HEK293T (cell line): ENCODE data around the gene INO80E.

Experiments used
- CTCF ChIA-PET: fragments of 350-600 bp; formaldehyde crosslinking; extraction: SDS; loops from one replicate; lab custom pipeline; 2021; ENCODE audit warnings: antibody characterized with exemption, inconsistent platforms; lab: Yijun Ruan, JAX
- POLR2A ChIA-PET: fragments of 350-600 bp; formaldehyde crosslinking; extraction: SDS; loops from one replicate; lab custom pipeline; 2020; ENCODE audit warnings: antibody characterized with exemption, inconsistent platforms; lab: Yijun Ruan, JAX
- DNase-seq: peaks from one replicate; pipeline ENCODE4 v3.0.0; 2012; ENCODE audit warnings: mixed read lengths; ENCODE audit errors: extremely low spot score
- ARNT ChIP-seq: fragments of 450-650 bp; IDR thresholded peaks from 2 replicates; pipeline ENCODE4 v1.6.1; 2017; ENCODE audit warnings: mild to moderate bottlenecking
- BHLHE40 ChIP-seq: fragments of 450-650 bp; IDR thresholded peaks from 2 replicates; pipeline ENCODE4 v1.6.1; 2016; ENCODE audit warnings: mild to moderate bottlenecking, moderate library complexity, borderline replicate concordance
- CTBP1 ChIP-seq: fragments of 450-650 bp; IDR thresholded peaks from 2 replicates; pipeline ENCODE4 v1.6.1; 2016; ENCODE audit warnings: borderline replicate concordance
- ELF4 ChIP-seq: fragments of 450-650 bp; IDR thresholded peaks from 2 replicates; pipeline ENCODE4 v1.6.1; 2017; ENCODE audit warnings: antibody characterized with exemption
- FOXA1 ChIP-seq: fragments of 450-650 bp; IDR thresholded peaks from 2 replicates; pipeline ENCODE4 v1.6.1; 2016; ENCODE audit warnings: mild to moderate bottlenecking
- FOXK2 ChIP-seq: fragments of 450-650 bp; IDR thresholded peaks from 2 replicates; pipeline ENCODE4 v1.6.1; 2016; ENCODE audit warnings: mild to moderate bottlenecking
- FOXM1 ChIP-seq: fragments of 450-650 bp; IDR thresholded peaks from 2 replicates; pipeline ENCODE4 v1.6.1; 2017; ENCODE audit warnings: mild to moderate bottlenecking, borderline replicate concordance
- HDGF ChIP-seq: fragments of 450-650 bp; IDR thresholded peaks from 2 replicates; pipeline ENCODE4 v1.6.1; 2017; ENCODE audit warnings: antibody characterized with exemption, borderline replicate concordance
- L3MBTL2 ChIP-seq: fragments of 450-650 bp; conservative IDR thresholded peaks from 2 replicates; pipeline ENCODE4 v1.6.1; 2016; ENCODE audit warnings: mild to moderate bottlenecking
- LEF1 ChIP-seq: fragments of 450-650 bp; IDR thresholded peaks from 2 replicates; pipeline ENCODE4 v1.6.1; 2017; ENCODE audit warnings: mild to moderate bottlenecking, borderline replicate concordance
- NFRKB ChIP-seq: fragments of 450-650 bp; IDR thresholded peaks from 2 replicates; pipeline ENCODE4 v1.6.1; 2016; ENCODE audit warnings: mild to moderate bottlenecking, moderate library complexity
- SP1 ChIP-seq: fragments of 450-650 bp; IDR thresholded peaks from 2 replicates; pipeline ENCODE4 v1.6.1; 2017
- SUZ12 ChIP-seq: fragments of 450-650 bp; IDR thresholded peaks from 2 replicates; pipeline ENCODE4 v1.6.1; 2016; ENCODE audit warnings: mild to moderate bottlenecking
- TARDBP ChIP-seq: fragments of 450-650 bp; IDR thresholded peaks from 2 replicates; pipeline ENCODE4 v1.6.1; 2016
- ZNF384 ChIP-seq: fragments of 450-650 bp; IDR thresholded peaks from 2 replicates; pipeline ENCODE4 v1.6.1; 2016
- TF ChIP-seq, protein P1 (sequence below): fragments of 450-650 bp; IDR thresholded peaks from 2 replicates; pipeline ENCODE4 v1.6.1; 2016

INO80E gene

DNA sequence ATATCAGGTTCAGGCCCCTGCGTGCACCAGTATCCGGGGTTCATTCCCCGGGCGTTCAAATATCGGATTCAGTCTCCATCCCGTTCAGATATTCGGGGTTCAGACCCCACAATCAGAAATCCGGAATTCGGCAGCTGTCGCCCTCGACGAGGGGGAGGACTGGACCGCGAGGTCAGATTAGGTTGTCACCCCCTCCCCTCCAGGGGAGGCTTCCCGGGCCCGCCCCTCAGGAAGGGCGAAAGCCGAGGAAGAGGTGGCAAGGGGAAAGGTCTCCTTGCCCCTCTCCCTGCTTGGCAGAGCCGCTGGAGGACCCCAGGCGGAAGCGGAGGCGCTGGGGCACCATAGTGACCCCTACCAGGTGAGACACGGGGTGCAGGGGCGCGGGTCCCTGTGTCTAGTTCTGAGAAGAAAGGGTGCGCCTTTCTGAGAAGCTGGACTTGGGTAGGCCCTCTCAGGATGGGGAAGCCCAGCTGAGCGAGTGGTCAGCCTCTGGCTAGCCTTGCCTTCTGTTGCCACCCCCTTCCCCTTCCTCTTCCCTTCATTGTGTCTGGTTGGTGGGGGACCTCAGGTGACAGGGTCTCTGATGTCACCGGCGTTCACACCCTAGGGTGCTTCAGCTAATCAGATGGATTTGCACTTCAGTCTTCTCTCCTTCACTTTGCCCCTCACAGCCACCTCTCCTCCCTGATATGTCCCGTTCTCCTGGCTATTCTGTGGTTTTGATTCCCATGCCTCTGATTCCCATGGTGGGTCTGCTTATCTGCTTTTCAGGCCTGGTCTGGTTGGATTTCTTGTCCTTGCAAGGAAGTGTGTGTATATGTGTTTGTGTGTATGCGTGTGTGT, 21.5 kb upstream of the INO80E start:
- no peak for DNase-seq
- ChIA-PET POLR2A (interaction anchor here (1.4 to 8.8 kb wide), 8 partner anchors 12 to 163 kb away, joined by 4 to 102 read pairs (median 40); partner anchors contain the start of genes ASPHD1, HIRIP3, KCTD13 and SEZ6L2), CTCF (interaction anchor here (0.9 to 1.9 kb wide), 3 partner anchors 17 to 47 kb away, joined by 3 to 7 read pairs (median 5); no protein-coding TSS in a partner anchor)
- no peak for TF ChIP-seq SP1
- TF ChIP-seq, protein P1, sequence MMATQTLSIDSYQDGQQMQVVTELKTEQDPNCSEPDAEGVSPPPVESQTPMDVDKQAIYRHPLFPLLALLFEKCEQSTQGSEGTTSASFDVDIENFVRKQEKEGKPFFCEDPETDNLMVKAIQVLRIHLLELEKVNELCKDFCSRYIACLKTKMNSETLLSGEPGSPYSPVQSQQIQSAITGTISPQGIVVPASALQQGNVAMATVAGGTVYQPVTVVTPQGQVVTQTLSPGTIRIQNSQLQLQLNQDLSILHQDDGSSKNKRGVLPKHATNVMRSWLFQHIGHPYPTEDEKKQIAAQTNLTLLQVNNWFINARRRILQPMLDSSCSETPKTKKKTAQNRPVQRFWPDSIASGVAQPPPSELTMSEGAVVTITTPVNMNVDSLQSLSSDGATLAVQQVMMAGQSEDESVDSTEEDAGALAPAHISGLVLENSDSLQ, result no peak
- TF ChIP-seq BHLHE40, result no peak
- TF ChIP-seq ZNF384, result no peak
- no peak; the same call in 1 of the 2 replicates for TF ChIP-seq L3MBTL2
- TF ChIP-seq TARDBP, result no peak
- TF ChIP-seq ELF4, result no peak
- TF ChIP-seq ARNT, result no peak
- TF ChIP-seq HDGF, result no peak
- no peak for TF ChIP-seq FOXA1
- TF ChIP-seq NFRKB, result no peak
- TF ChIP-seq CTBP1, result no peak
- no peak for TF ChIP-seq FOXK2
- TF ChIP-seq SUZ12, result no peak
- TF ChIP-seq LEF1, result no peak
- no peak for TF ChIP-seq FOXM1

DNA sequence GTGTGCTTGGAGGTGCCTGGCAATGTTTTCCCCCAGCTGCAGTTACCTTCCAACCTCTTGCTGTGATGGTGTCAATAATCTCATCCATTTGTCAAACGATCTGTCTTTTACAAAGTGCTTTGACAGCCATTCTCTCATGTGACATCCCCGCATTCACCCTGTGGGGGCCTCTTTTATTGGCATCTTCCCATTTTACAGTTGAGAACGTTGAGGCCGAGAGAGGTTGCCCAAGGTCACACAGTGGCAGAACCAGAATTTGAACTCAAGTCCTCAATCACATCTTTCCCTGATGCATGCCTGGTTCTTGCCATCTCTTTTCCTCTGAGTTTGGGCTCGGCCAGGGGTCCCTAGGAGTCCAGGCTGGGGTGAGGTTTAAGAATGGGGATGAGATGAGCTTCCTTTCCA, 20.9 kb upstream of the INO80E start:
- DNase-seq, result no peak
- POLR2A ChIA-PET, result interaction anchor here (0.7 to 8.8 kb wide), 7 partner anchors 11 to 76 kb away, joined by 3 to 102 read pairs (median 60); partner anchors contain the start of genes HIRIP3, KCTD13, SEZ6L2 and TMEM219
- CTCF ChIA-PET, result interaction anchor here (1.9 kb wide), 1 partner anchor 17 kb away, joined by 5 read pairs; no protein-coding TSS in a partner anchor
- TF ChIP-seq NFRKB, result no peak
- TF ChIP-seq, protein P1, result 0 out of 2 replicates have a peak, but pooled peaks have one; percentile 21

DNA sequence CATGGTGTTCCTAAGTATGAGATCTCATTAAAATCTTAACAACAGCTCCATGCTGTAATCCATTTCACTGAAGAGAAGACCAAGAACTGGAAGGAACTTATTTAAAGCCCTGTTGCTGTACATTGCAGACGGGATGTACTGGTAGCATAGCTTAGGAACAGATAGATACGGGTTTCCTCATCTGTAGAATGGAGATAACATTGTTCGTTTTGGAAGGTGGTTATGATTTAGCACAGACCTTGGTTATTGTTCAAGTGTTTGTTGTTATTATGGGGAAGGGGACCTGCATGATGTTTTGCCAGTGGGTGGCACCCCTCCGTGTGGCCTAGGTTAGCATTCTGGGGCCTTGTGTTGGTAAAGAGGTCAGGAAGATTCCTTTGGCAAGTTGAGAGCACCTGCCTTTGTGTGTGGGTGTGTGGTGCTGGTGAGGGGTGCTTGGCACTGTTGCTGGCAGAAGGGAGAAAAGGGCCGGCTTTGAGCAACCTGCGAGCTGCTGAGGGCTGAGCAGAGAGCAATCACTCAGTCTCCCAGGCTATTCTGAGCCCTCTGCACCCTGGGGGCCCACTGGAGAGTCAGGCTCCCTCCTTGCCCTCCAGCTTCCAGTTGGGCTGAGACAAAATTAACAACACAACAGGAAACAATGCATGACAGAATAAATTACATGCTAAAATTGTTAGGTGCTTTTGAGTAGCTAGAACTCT, 20.1 kb upstream of the INO80E start:
- no peak for DNase-seq
- TF ChIP-seq ARNT, result no peak
- TF ChIP-seq FOXA1, result no peak
- TF ChIP-seq BHLHE40, result no peak
- TF ChIP-seq SP1, result no peak
- no peak for TF ChIP-seq NFRKB
- TF ChIP-seq L3MBTL2, result no peak
- CTCF ChIA-PET, result interaction anchor here (0.6 to 1.9 kb wide), 2 partner anchors 16 to 69 kb away, joined by 3 to 5 read pairs; no protein-coding TSS in a partner anchor
- POLR2A ChIA-PET, result interaction anchor here (0.7 to 8.8 kb wide), 9 partner anchors 10 to 76 kb away, joined by 3 to 102 read pairs (median 20); partner anchors contain the start of genes HIRIP3, KCTD13, SEZ6L2 and TMEM219

DNA sequence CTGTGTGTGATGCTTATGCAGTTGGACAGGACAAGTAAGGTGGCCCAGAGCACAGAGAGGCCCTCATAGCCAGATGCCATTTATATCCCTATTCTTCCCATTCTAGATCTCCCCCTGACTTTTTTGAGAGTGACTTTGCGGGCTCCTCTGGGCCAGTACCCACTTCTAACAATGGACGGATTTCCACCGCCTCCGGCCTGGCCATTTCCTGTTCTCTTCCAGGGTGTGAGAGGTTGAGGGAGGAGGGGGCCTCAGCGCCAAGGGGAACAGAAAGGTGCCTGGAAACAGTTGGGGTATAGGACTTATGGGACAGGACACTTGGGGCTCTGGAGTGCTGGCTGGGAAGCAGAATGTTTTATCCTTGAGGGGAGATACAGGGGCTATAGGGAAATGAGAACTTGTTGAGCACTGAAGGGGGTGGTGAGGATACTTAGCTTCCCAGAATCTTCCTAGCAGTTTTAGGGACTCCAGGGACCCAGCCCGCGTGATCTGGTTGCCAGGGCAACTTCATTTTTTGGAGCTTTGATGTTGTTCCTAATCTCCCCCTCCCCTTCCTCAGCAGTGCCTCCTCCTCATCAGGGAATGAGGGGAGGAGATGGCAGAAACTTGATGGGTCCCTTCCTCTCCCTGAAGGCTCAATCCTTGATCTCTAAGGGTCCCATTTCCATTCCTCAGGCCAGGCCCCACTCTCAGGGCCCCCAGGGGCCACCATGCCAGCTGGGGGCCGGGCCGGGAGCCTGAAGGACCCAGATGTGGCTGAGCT, 18.8 kb upstream of the INO80E start:
- POLR2A ChIA-PET, result interaction anchor here (1.0 to 10.5 kb wide), 6 partner anchors 9 to 161 kb away, joined by 3 to 102 read pairs (median 71); partner anchors contain the start of genes HIRIP3, INO80E, PAGR1 and TMEM219
- CTCF ChIA-PET, result no interaction called here
- no peak for DNase-seq
- no peak for TF ChIP-seq ELF4
- TF ChIP-seq TARDBP, result no peak
- TF ChIP-seq, protein P1, result no peak
- TF ChIP-seq HDGF, result no peak

DNA sequence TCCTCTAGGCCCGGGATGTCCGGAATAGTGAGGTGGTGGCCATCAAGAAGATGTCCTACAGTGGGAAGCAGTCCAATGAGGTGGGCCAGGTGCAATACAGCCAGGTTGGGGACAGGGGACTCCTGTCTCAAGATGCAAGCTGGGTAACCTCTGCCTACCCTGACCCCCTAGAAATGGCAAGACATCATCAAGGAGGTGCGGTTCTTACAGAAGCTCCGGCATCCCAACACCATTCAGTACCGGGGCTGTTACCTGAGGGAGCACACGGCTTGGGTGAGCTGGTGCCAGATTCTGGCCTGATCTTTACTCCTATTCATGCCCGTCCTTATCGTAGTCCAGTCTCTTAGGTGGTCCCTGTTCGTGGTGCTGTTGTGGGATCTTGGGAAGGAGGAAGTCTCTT, 18.0 kb upstream of the INO80E start:
- TF ChIP-seq ZNF384 (no peak), BHLHE40 (no peak), FOXA1 (no peak)
- ChIA-PET POLR2A (interaction anchor here (1.0 to 10.5 kb wide), 5 partner anchors 8 to 162 kb away, joined by 3 to 102 read pairs (median 72); partner anchors contain the start of genes HIRIP3, INO80E, PAGR1 and TMEM219), CTCF (no interaction called here)
- DNase-seq, result no peak
